ENCODE measurements around the gene ZNF683. TPM values are rescaled to one million over a fixed set of nuclear protein-coding genes. Genes with fewer than 3 reads are reported as not detected.

The ZNF683 gene
- polyA plus RNA-seq, 1 donor (not counting 4 experiments of a cell fraction or from before 2014, with no cell fraction given): not detected

DNA sequence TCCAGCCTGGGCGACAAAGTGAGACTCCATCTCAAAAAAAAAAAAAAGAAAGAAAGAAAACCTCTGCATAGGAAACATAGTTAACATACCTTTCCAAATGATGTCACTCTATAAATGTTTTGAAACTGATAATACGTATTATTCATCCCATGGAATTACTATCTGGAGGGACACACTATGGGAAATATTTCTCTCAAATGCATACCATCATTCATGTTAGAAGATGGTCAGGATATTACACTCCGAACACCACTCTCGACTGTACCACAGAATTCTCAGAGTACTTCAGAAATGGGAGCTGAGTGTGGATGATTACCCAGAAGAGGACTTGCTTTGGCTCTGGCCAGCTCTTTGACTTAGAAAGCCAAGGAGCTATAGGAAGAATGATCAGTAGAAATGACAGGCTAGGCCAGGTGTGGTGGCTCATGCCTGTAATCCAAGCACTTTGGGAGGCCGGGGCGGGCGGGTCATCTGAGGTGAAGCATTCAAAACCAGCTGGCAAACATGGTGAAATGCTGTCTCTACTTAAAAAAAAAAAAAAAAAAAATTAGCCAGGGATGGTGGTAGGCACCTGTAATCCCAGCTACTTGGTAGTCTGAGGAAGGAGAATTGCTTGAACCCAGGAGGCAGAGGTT is 32.8 kb upstream of the ZNF683 start:
- Histone ChIP-seq H3K27me3 (ENCODE audit: control insufficient read depth, extremely low read depth, insufficient read depth, low read length) (peaks cover 19% of the 10 kb centered on the region), H3K4me2 (ENCODE audit: control insufficient read depth, extremely low read depth, insufficient read depth, low read depth, low read length) (no peak overlapping the region), H4K20me1 (ENCODE audit: control insufficient read depth, extremely low read depth, insufficient read depth, low read length) (no peaks in the 10 kb centered on the region), H2AFZ (ENCODE audit: control insufficient read depth, low read length) (no peak overlapping the region), H3K79me2 (ENCODE audit: control insufficient read depth, insufficient read depth, low read length) (no peaks in the 10 kb centered on the region), H3K4me3 (ENCODE audit: control insufficient read depth in 2 of 3, extremely low read depth in 1 of 3, insufficient read depth in 2 of 3, low read depth in 1 of 3, low read length in 3 of 3) (no peak overlapping the region), H3K9me3 (ENCODE audit: control insufficient read depth, low read depth, low read length) (no peaks in the 10 kb centered on the region), H3K27ac (ENCODE audit: control insufficient read depth, insufficient read depth, low read length) (no peak overlapping the region), H3K9me1 (ENCODE audit: control insufficient read depth, extremely low read depth, insufficient read depth, low read length) (no peaks in the 10 kb centered on the region), H3K36me3 (ENCODE audit: control insufficient read depth in 2 of 2, extremely low read depth in 1 of 2, insufficient read depth in 2 of 2, low read length in 2 of 2) (no peaks in the 10 kb centered on the region), H3K9ac (ENCODE audit: control insufficient read depth, extremely low read depth, insufficient read depth, low read length) (no peak overlapping the region), H3K4me1 (ENCODE audit: control insufficient read depth, extremely low read depth, insufficient read depth, low read length) (peaks cover 11% of the 10 kb centered on the region)
- FAIRE-seq: peak; percentile 23
- TF ChIP-seq EZH2 (IDR thresholded peaks at IDR 0.05; ENCODE audit: low read length): no peak
- TF ChIP-seq, protein P1, sequence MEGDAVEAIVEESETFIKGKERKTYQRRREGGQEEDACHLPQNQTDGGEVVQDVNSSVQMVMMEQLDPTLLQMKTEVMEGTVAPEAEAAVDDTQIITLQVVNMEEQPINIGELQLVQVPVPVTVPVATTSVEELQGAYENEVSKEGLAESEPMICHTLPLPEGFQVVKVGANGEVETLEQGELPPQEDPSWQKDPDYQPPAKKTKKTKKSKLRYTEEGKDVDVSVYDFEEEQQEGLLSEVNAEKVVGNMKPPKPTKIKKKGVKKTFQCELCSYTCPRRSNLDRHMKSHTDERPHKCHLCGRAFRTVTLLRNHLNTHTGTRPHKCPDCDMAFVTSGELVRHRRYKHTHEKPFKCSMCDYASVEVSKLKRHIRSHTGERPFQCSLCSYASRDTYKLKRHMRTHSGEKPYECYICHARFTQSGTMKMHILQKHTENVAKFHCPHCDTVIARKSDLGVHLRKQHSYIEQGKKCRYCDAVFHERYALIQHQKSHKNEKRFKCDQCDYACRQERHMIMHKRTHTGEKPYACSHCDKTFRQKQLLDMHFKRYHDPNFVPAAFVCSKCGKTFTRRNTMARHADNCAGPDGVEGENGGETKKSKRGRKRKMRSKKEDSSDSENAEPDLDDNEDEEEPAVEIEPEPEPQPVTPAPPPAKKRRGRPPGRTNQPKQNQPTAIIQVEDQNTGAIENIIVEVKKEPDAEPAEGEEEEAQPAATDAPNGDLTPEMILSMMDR (optimal IDR thresholded peaks at IDR 0.05 in 1 of 3, IDR thresholded peaks at IDR 0.05 in 1 of 3, conservative IDR thresholded peaks at IDR 0.05 in 1 of 3; ENCODE audit: extremely low read depth in 1 of 3, insufficient read depth in 2 of 3, low read length in 3 of 3): no peak
- dilution Hi-C loops (cut with MboI; ENCODE audit: extremely low pct_ligation_motif_present, low sequenced_read_pairs): no loop called here
- no peak for DNase-seq (ENCODE audit: low read depth, low spot score)

DNA sequence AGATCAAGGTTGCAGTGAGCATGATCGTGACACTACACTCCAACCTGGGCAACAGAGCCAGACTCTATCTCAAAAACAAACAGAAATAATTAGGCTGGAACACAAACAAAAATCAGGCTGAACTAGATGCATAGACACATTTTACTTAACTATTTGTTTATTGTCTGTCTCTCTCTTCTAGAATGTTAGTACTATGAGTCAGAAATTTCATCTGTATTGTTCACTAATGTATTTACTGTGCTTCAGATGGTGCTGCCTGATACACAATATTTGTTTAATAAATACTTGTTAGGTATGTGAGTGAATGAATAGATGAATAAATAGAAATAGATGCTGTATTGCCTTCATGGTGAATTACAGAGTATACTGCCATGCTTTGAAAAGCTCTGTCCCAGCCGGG is 32.1 kb upstream of the ZNF683 start:
- no peaks in the 10 kb centered on the region for H3K79me2 ChIP-seq (ENCODE audit: control insufficient read depth, insufficient read depth, low read length)
- no peak overlapping the region for H3K4me2 ChIP-seq (ENCODE audit: control insufficient read depth, extremely low read depth, insufficient read depth, low read depth, low read length)
- no peaks in the 10 kb centered on the region for H4K20me1 ChIP-seq (ENCODE audit: control insufficient read depth, extremely low read depth, insufficient read depth, low read length)
- peaks cover 11% of the 10 kb centered on the region for H3K4me1 ChIP-seq (ENCODE audit: control insufficient read depth, extremely low read depth, insufficient read depth, low read length)
- dilution Hi-C loops (cut with MboI; ENCODE audit: extremely low pct_ligation_motif_present, low sequenced_read_pairs): no loop called here
- peaks cover 11% of the 10 kb centered on the region for H3K27me3 ChIP-seq (ENCODE audit: control insufficient read depth, extremely low read depth, insufficient read depth, low read length)
- no peaks in the 10 kb centered on the region for H3K36me3 ChIP-seq (ENCODE audit: control insufficient read depth in 2 of 2, extremely low read depth in 1 of 2, insufficient read depth in 2 of 2, low read length in 2 of 2)
- FAIRE-seq: no peak
- no peak overlapping the region for H3K9ac ChIP-seq (ENCODE audit: control insufficient read depth, extremely low read depth, insufficient read depth, low read length)
- no peak overlapping the region for H3K27ac ChIP-seq (ENCODE audit: control insufficient read depth, insufficient read depth, low read length)
- TF ChIP-seq, protein P1 (optimal IDR thresholded peaks at IDR 0.05 in 1 of 3, IDR thresholded peaks at IDR 0.05 in 1 of 3, conservative IDR thresholded peaks at IDR 0.05 in 1 of 3; ENCODE audit: extremely low read depth in 1 of 3, insufficient read depth in 2 of 3, low read length in 3 of 3): no peak
- TF ChIP-seq EZH2 (IDR thresholded peaks at IDR 0.05; ENCODE audit: low read length): no peak
- H2AFZ ChIP-seq (ENCODE audit: control insufficient read depth, low read length): no peak overlapping the region
- no peak for DNase-seq (ENCODE audit: low read depth, low spot score)
- H3K9me1 ChIP-seq (ENCODE audit: control insufficient read depth, extremely low read depth, insufficient read depth, low read length): no peaks in the 10 kb centered on the region
- H3K4me3 ChIP-seq (ENCODE audit: control insufficient read depth in 2 of 3, extremely low read depth in 1 of 3, insufficient read depth in 2 of 3, low read depth in 1 of 3, low read length in 3 of 3): no peak overlapping the region
- no peaks in the 10 kb centered on the region for H3K9me3 ChIP-seq (ENCODE audit: control insufficient read depth, low read depth, low read length)
